Measurements from ENCODE around the gene CLN6.

DNA sequence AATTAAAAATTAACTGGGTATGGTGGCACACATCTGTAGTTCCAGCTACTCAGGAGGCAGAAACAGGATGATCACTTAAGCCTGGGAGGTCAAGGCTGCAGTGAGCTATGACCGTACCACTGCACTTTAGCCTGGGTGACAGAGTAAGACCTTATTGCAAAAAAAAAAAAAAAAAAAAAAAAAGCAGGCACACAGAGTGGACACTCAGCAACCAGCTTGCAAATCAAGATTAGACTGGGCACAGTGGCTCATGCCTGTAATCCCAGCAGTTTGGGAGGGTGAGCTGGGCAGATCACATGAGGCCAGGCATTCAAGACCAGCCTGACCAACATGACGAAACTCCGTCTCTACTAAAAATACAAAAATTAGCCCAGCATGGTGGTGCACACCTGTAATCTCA, 5.4 kb downstream of the CLN6 start:
- TF ChIP-seq, protein P1, sequence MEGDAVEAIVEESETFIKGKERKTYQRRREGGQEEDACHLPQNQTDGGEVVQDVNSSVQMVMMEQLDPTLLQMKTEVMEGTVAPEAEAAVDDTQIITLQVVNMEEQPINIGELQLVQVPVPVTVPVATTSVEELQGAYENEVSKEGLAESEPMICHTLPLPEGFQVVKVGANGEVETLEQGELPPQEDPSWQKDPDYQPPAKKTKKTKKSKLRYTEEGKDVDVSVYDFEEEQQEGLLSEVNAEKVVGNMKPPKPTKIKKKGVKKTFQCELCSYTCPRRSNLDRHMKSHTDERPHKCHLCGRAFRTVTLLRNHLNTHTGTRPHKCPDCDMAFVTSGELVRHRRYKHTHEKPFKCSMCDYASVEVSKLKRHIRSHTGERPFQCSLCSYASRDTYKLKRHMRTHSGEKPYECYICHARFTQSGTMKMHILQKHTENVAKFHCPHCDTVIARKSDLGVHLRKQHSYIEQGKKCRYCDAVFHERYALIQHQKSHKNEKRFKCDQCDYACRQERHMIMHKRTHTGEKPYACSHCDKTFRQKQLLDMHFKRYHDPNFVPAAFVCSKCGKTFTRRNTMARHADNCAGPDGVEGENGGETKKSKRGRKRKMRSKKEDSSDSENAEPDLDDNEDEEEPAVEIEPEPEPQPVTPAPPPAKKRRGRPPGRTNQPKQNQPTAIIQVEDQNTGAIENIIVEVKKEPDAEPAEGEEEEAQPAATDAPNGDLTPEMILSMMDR (IDR thresholded peaks at IDR 0.05) = no peak
- no peak for TF ChIP-seq POLR2A (IDR thresholded peaks at IDR 0.05)

Data from right lobe of liver (tissue), 4 donors.